NCI-H1694 (cell line): ENCODE data around the gene OR10AD1.
"Not testable (repeated sequence)": the region's sequence is repeated elsewhere in the genome, so short reads cannot be mapped to it uniquely, and the experiment has no call there.

ENCODE experiments used
- DNase-seq: peaks from one replicate; lab custom pipeline; 2025; lab: John Stamatoyannopoulos, UW

OR10AD1 gene

GRCh38 chr12:48203192-48203591 lies at the start of gene OR10AD1:
Gene OR10AD1, minus strand, starts transcription at chr12:48203292. Its CDS starts 0 bp downstream, at chr12:48203292.
- DNase-seq = no peak

GRCh38 chr12:48247181-48247966 lies 44.3 kb upstream of the OR10AD1 start:
- no peak for DNase-seq

GRCh38 chr12:48237162-48237561 lies 34.1 kb upstream of the OR10AD1 start:
- DNase-seq = no peak

GRCh38 chr12:48235796-48236333 lies 32.8 kb upstream of the OR10AD1 start:
- DNase-seq = no peak

- DNase-seq = not testable (repeated sequence)
Observed at GRCh38 chr12:48231169-48231958, 28.3 kb upstream of the OR10AD1 start.

GRCh38 chr12:48224533-48224932 lies 21.4 kb upstream of the OR10AD1 start:
- not testable (repeated sequence) for DNase-seq

- no peak for DNase-seq
Observed at GRCh38 chr12:48221645-48222044, 18.6 kb upstream of the OR10AD1 start.

GRCh38 chr12:48220701-48221100 lies 17.6 kb upstream of the OR10AD1 start:
- no peak for DNase-seq

GRCh38 chr12:48219631-48220030 lies 16.5 kb upstream of the OR10AD1 start:
- DNase-seq = no peak

- no peak for DNase-seq
Observed at GRCh38 chr12:48216785-48217184, 13.7 kb upstream of the OR10AD1 start.

GRCh38 chr12:48209495-48209894 lies 6.4 kb upstream of the OR10AD1 start:
- not testable (repeated sequence) for DNase-seq

- no peak for DNase-seq
Observed at GRCh38 chr12:48202766-48203165, 326 bp downstream of the OR10AD1 start.

GRCh38 chr12:48201516-48201915 lies 1.6 kb downstream of the OR10AD1 start:
- no peak for DNase-seq

- DNase-seq = no peak
Observed at GRCh38 chr12:48201091-48201490, 2.0 kb downstream of the OR10AD1 start.

- DNase-seq = no peak
Observed at GRCh38 chr12:48199774-48200221, 3.3 kb downstream of the OR10AD1 start.

- no peak for DNase-seq
Observed at GRCh38 chr12:48198985-48199384, 4.1 kb downstream of the OR10AD1 start.

- DNase-seq = no peak
Observed at GRCh38 chr12:48198672-48198971, 4.5 kb downstream of the OR10AD1 start.

- no peak for DNase-seq
Observed at GRCh38 chr12:48197971-48198671, 5.0 kb downstream of the OR10AD1 start.

GRCh38 chr12:48197549-48197970 lies 5.5 kb downstream of the OR10AD1 start:
- no peak for DNase-seq

- no peak for DNase-seq
Observed at GRCh38 chr12:48194799-48195201, 8.3 kb downstream of the OR10AD1 start.

- DNase-seq = no peak
Observed at GRCh38 chr12:48193623-48194022, 9.5 kb downstream of the OR10AD1 start.

GRCh38 chr12:48192861-48193260 lies 10.2 kb downstream of the OR10AD1 start:
- DNase-seq = no peak
